ACC112 (cell line): Measurements from ENCODE around the gene PDE4B.

Experiments used
- H2AFZ ChIP-seq: fragments of 200-600 bp; sonication (generic); one replicate; pipeline ENCODE4 v1.6.0; 2017; ENCODE audit warnings: antibody characterized with exemption, low read length; ENCODE audit not compliant: unreplicated experiment
- H3K27ac ChIP-seq: fragments of 200-600 bp; sonication (generic); 2 replicates; pipeline ENCODE4 v1.5.1; 2014; ENCODE audit warnings: low read depth, mild to moderate bottlenecking, antibody characterized with exemption, low read length, moderate library complexity
- H3K27me3 ChIP-seq: fragments of 200-600 bp; sonication (generic); 2 replicates; pipeline ENCODE4 v1.6.1; 2014; ENCODE audit warnings: mild to moderate bottlenecking, antibody characterized with exemption, low read length, moderate library complexity, mixed read lengths; ENCODE audit not compliant: insufficient read depth
- H3K36me3 ChIP-seq: fragments of 200-600 bp; sonication (generic); 2 replicates; pipeline ENCODE4 v1.6.1; 2016; ENCODE audit warnings: mild to moderate bottlenecking, antibody characterized with exemption, low read length, moderate library complexity, mixed read lengths; ENCODE audit not compliant: insufficient read depth
- H3K4me1 ChIP-seq: fragments of 200-600 bp; sonication (generic); one replicate; pipeline ENCODE4 v1.6.1; 2016; ENCODE audit warnings: low read length, mixed read lengths; ENCODE audit not compliant: insufficient read depth, unreplicated experiment, control insufficient read depth
- H3K4me3 ChIP-seq: fragments of 200-600 bp; sonication (generic); 2 replicates; pipeline ENCODE4 v1.5.1; 2014; ENCODE audit warnings: mild to moderate bottlenecking, low read depth, low read length
- H3K79me2 ChIP-seq: fragments of 200-600 bp; sonication (generic); one replicate; pipeline ENCODE4 v1.6.0; 2016; ENCODE audit warnings: low read length; ENCODE audit not compliant: control insufficient read depth, unreplicated experiment, insufficient read depth

PDE4B gene

GRCh38 chr1:66282343-66282852 is 489.7 kb downstream of the PDE4B start:
- H3K36me3 ChIP-seq = no peaks in the 10 kb centered on the region
- H3K27me3 ChIP-seq = no peaks in the 10 kb centered on the region
- no peaks in the 10 kb centered on the region for H3K79me2 ChIP-seq
- peaks cover 11% of the 10 kb centered on the region for H3K4me1 ChIP-seq
- H3K4me3 ChIP-seq = no peak overlapping the region
- peak overlapping the region; percentile 23; the same call in 1 of the 2 replicates for H3K27ac ChIP-seq
- no peak overlapping the region for H2AFZ ChIP-seq

DNA sequence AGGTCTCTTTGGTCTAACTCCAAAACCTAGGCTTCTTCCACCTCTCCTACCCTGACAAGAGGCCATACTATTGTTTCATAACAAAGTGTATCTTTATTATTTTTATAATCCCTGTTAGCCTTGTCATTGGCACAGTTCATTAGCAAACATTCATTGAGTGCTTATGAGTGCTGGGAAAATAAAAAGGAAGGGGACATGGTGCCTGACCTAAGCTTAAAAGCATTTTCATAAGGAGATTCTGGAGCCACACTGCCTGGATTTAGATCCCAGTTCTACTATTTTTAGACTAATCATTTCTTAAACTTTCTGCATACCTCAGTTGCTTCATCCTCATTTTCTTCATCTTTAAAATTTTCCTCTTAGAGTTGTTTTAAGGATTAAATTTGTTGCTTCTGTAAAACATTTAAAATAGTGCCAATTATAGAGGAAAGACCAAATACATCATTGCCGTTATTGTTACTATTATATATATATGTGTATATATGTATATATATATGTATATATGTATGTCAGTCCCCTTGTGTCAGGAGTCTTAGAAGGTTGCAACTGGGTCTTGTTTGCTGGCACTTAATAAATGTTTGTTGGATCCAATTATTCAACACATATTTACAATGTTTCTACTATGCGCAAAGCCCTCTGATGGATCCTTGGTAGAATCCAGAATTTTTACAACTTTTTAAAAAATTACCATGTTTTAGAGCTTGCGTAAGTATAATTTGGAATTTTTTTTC is 490.4 kb downstream of the PDE4B start:
- no peak overlapping the region for H3K4me3 ChIP-seq
- no peaks in the 10 kb centered on the region for H3K27me3 ChIP-seq
- H3K79me2 ChIP-seq = no peaks in the 10 kb centered on the region
- peaks cover 11% of the 10 kb centered on the region for H3K4me1 ChIP-seq
- no peak overlapping the region for H2AFZ ChIP-seq
- H3K27ac ChIP-seq = peak overlapping the region; percentile 23; the same call in 1 of the 2 replicates
- no peaks in the 10 kb centered on the region for H3K36me3 ChIP-seq

- no peak overlapping the region for H3K27ac ChIP-seq
- no peak overlapping the region for H3K4me3 ChIP-seq
- H2AFZ ChIP-seq = no peak overlapping the region
- H3K4me1 ChIP-seq = peaks cover 11% of the 10 kb centered on the region
- no peaks in the 10 kb centered on the region for H3K27me3 ChIP-seq
- H3K36me3 ChIP-seq = no peaks in the 10 kb centered on the region
- no peaks in the 10 kb centered on the region for H3K79me2 ChIP-seq
Measured at GRCh38 chr1:66283622-66284041, 490.9 kb downstream of the PDE4B start.

GRCh38 chr1:66284746-66285145 is 492.1 kb downstream of the PDE4B start:
- H3K27me3 ChIP-seq = no peaks in the 10 kb centered on the region

DNA sequence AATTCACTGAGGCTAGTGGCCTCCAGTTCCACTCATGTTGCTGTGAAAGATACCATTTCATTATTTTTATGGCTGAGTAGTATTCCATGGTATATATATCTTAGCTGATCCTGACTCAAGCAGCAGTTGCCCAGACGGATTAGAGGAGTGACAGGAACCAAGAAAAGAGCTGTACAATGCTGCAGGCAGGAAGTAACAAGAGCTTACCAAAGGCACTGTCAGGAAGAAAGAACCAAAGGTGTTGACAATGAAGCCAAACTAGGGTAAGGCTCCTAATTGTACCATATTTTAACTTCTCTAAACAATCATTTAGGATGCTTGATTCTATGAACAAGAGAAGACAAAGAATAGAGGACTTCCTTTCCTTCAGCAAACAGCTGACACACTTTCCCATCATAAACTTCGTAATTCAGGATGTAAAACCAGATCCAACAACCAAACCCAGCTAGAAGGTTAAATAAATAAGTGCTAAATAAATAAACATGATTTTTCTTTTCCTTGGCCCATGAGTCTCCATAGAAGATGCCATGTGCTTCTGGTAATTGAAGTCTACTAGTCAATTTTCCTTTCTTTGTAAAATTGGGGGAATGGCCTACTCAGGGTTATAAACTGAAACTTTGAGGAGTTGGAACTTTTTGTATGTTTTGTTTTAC is 493.0 kb downstream of the PDE4B start:
- H3K36me3 ChIP-seq = no peaks in the 10 kb centered on the region
- no peak overlapping the region for H3K4me3 ChIP-seq
- H3K27ac ChIP-seq = no peak overlapping the region
- H2AFZ ChIP-seq = no peak overlapping the region
- H3K79me2 ChIP-seq = no peaks in the 10 kb centered on the region
- peaks cover 11% of the 10 kb centered on the region for H3K4me1 ChIP-seq
- H3K27me3 ChIP-seq = no peaks in the 10 kb centered on the region

More at GRCh38 chr1:66284746-66285145, 492.1 kb downstream of the PDE4B start:
- Histone ChIP-seq H3K36me3 (no peaks in the 10 kb centered on the region), H3K4me1 (peaks cover 11% of the 10 kb centered on the region), H3K79me2 (no peaks in the 10 kb centered on the region), H2AFZ (no peak overlapping the region), H3K27ac (no peak overlapping the region), H3K4me3 (no peak overlapping the region)

DNA sequence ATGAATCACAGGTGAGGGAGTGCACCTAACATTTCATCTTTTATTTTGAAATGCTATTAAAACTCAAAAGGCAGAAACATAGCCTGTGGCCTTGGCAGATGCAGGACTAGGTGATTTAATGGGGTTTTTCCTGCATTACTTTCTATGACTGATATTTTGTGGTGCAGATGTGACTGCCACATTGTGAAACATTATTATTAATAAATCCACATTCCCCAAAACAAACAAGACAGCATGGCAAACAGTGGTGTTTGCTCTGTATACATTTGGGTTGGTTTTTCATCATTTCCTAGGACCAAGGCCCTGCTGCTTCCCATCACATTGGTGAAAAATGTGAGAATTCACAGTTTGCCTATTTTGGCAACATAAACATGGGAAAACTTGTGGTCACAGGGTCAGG is 493.6 kb downstream of the PDE4B start:
- no peaks in the 10 kb centered on the region for H3K36me3 ChIP-seq
- no peak overlapping the region for H3K4me3 ChIP-seq
- H3K27ac ChIP-seq = no peak overlapping the region
- H3K27me3 ChIP-seq = no peaks in the 10 kb centered on the region
- peaks cover 11% of the 10 kb centered on the region for H3K4me1 ChIP-seq
- H3K79me2 ChIP-seq = no peaks in the 10 kb centered on the region
- H2AFZ ChIP-seq = no peak overlapping the region

DNA sequence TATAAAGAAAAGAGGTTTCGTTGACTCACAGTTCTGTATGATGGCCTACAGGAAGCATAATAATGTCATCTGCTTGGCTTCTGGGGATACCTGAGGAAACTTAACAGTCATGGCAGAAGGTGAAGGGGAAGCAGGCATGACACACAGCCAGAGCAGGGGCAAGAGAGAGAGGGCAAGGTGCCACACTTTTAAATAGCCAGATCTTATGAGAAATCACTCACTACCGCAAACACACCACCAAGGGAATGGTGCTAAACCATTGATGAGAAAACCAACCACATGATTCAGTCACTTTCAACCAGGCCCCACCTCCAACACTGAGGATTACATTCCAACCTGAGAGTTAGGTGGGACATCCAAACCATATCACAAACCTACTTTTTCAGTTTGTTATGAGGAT is 495.4 kb downstream of the PDE4B start:
- no peak overlapping the region for H3K27ac ChIP-seq
- no peak overlapping the region for H3K4me3 ChIP-seq
- no peaks in the 10 kb centered on the region for H3K79me2 ChIP-seq
- H3K27me3 ChIP-seq = no peaks in the 10 kb centered on the region
- H2AFZ ChIP-seq = no peak overlapping the region
- H3K4me1 ChIP-seq = peaks cover 7% of the 10 kb centered on the region
- H3K36me3 ChIP-seq = no peaks in the 10 kb centered on the region

GRCh38 chr1:66290761-66291530 is 498.3 kb downstream of the PDE4B start:
- H3K36me3 ChIP-seq = no peaks in the 10 kb centered on the region
- H3K27ac ChIP-seq = no peak overlapping the region

DNA sequence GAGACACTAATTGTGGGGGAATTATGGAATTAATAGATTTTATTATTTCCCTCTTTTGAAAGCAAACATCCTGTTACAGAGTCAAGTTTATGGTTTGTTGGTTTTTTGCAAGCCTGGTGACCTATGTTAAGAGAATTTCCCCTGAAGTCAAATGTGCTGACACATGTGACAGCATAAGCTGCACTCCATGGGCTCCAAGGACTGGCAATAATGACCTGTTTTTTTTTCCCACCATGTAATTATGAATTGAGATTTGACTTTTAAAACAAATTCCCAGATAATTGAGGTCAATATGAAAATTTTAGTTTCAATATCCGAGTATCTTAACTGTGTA is 498.8 kb downstream of the PDE4B start:
- H3K36me3 ChIP-seq = no peaks in the 10 kb centered on the region
- H2AFZ ChIP-seq = no peak overlapping the region
- H3K27ac ChIP-seq = no peak overlapping the region
- H3K4me1 ChIP-seq = peaks cover 20% of the 10 kb centered on the region
- H3K27me3 ChIP-seq = no peaks in the 10 kb centered on the region
- no peak overlapping the region for H3K4me3 ChIP-seq
- no peaks in the 10 kb centered on the region for H3K79me2 ChIP-seq

More at GRCh38 chr1:66290761-66291530, 498.3 kb downstream of the PDE4B start:
- Histone ChIP-seq H3K4me1 (peaks cover 20% of the 10 kb centered on the region), H2AFZ (no peak overlapping the region), H3K4me3 (no peak overlapping the region), H3K27me3 (no peaks in the 10 kb centered on the region), H3K79me2 (no peaks in the 10 kb centered on the region)

DNA sequence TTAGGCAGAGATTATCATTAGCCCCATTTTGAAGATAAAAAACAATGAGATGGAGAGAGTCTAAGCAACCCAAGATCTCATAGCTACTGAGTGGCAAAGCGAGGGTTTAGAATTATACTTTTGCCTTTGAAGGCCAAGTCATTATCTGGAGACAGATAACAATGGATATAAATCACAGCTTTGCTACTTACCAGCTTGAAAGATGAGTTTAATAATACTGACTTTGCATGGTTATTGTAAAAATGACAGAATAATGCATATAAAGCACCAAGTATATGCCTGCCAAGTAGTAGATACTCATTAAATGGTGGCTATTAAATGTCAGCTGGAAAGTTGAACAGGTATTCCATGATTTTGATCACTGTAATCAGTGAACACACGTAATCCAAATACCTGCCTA is 499.6 kb downstream of the PDE4B start:
- Histone ChIP-seq H3K4me1 (peaks cover 24% of the 10 kb centered on the region), H3K36me3 (no peaks in the 10 kb centered on the region), H3K27ac (no peak overlapping the region), H3K4me3 (no peak overlapping the region), H2AFZ (no peak overlapping the region), H3K79me2 (no peaks in the 10 kb centered on the region), H3K27me3 (no peaks in the 10 kb centered on the region)
